Brain microvascular endothelial cell (primary cell): Measurements from ENCODE around the gene MMP23B.
A peak's percentile ranks its signal among the peaks of the same experiment; 100 is the strongest.
"Not testable (repeated sequence)": the region's sequence is repeated elsewhere in the genome, so short reads cannot be mapped to it uniquely, and the experiment has no call there.

Experiments used
- DNase-seq: peaks from one replicate; pipeline ENCODE4 v3.0.0-alpha.2; 2020
- H3K27ac ChIP-seq: fragments of 250-450 bp; sonication (Bioruptor Pico); 2 replicates; pipeline ENCODE4 v1.5.1; 2020; ENCODE audit warnings: mild to moderate bottlenecking, moderate library complexity
- H3K27me3 ChIP-seq: fragments of 250-450 bp; sonication (Bioruptor Pico); replicated peaks from 2 replicates; pipeline ENCODE4 v1.5.1; 2020; ENCODE audit warnings: mild to moderate bottlenecking
- H3K36me3 ChIP-seq: fragments of 250-450 bp; sonication (Bioruptor Pico); replicated peaks from 2 replicates; pipeline ENCODE4 v1.5.1; 2020; ENCODE audit warnings: mild to moderate bottlenecking
- H3K4me3 ChIP-seq: 2 replicates; pipeline ENCODE4 v1.5.1; 2011; ENCODE audit warnings: low read depth, mild to moderate bottlenecking, control low read depth, low read length, moderate library complexity
- CTCF ChIP-seq: IDR thresholded peaks from 2 replicates; pipeline ENCODE4 v1.5.1; 2011; ENCODE audit warnings: low read depth, mild to moderate bottlenecking, moderate library complexity, low read length, control low read depth, inconsistent platforms; ENCODE audit errors: missing control alignments
- in situ Hi-C: cut with HindIII; loops from 2 replicates; pipeline ENCODE4 v1.10.0; 2017; ENCODE audit warnings: low sequenced_read_pairs, low pct_ligation_motif_present

MMP23B gene

GRCh38 chr1:1594602-1595260, 37.2 kb upstream of the MMP23B start:
- Histone ChIP-seq H3K36me3 (no peaks in the 10 kb centered on the region), H3K4me3 (no peak overlapping the region), H3K27ac (no peak overlapping the region), H3K27me3 (peaks cover 14% of the 10 kb centered on the region)
- TF ChIP-seq CTCF, result no peak
- no peak for DNase-seq
- in situ Hi-C loops, result no loop called here

- H3K4me3 ChIP-seq, H3K36me3 ChIP-seq, H3K27ac ChIP-seq, DNase-seq, in situ Hi-C loops: not testable (repeated sequence)
- H3K27me3 ChIP-seq, result peaks cover 14% of the 10 kb centered on the region
These were observed 36.6 kb upstream of the MMP23B start for GRCh38 chr1:1595341-1595740.

GRCh38 chr1:1596493-1597274, 35.3 kb upstream of the MMP23B start:
- H3K36me3 ChIP-seq, result no peaks in the 10 kb centered on the region
- no peak overlapping the region for H3K27ac ChIP-seq
- DNase-seq, result no peak
- H3K27me3 ChIP-seq, result peaks cover 19% of the 10 kb centered on the region
- in situ Hi-C loops, result no loop called here
- H3K4me3 ChIP-seq, result no peak overlapping the region
- no peak for TF ChIP-seq CTCF

- no peak for DNase-seq
- Histone ChIP-seq H3K36me3 (no peaks in the 10 kb centered on the region), H3K27ac (no peak overlapping the region), H3K4me3 (no peak overlapping the region), H3K27me3 (peaks cover 21% of the 10 kb centered on the region)
- in situ Hi-C loops, result no loop called here
- TF ChIP-seq CTCF, result peak; percentile 63
These were observed 34.6 kb upstream of the MMP23B start for GRCh38 chr1:1597275-1597930.

GRCh38 chr1:1598051-1598719, 33.8 kb upstream of the MMP23B start:
- no peak overlapping the region for H3K27ac ChIP-seq
- no peak overlapping the region for H3K4me3 ChIP-seq
- in situ Hi-C loops, result no loop called here
- H3K27me3 ChIP-seq, result peaks cover 21% of the 10 kb centered on the region
- no peak for TF ChIP-seq CTCF
- DNase-seq, result no peak
- H3K36me3 ChIP-seq, result no peaks in the 10 kb centered on the region

GRCh38 chr1:1598720-1599029, 33.3 kb upstream of the MMP23B start:
- H3K27me3 ChIP-seq, result peaks cover 23% of the 10 kb centered on the region
- no peak overlapping the region for H3K4me3 ChIP-seq
- in situ Hi-C loops, result no loop called here
- no peaks in the 10 kb centered on the region for H3K36me3 ChIP-seq
- no peak for DNase-seq
- no peak overlapping the region for H3K27ac ChIP-seq
- no peak for TF ChIP-seq CTCF
